Measurements from ENCODE around the gene DKC1.

DKC1 gene

DNA sequence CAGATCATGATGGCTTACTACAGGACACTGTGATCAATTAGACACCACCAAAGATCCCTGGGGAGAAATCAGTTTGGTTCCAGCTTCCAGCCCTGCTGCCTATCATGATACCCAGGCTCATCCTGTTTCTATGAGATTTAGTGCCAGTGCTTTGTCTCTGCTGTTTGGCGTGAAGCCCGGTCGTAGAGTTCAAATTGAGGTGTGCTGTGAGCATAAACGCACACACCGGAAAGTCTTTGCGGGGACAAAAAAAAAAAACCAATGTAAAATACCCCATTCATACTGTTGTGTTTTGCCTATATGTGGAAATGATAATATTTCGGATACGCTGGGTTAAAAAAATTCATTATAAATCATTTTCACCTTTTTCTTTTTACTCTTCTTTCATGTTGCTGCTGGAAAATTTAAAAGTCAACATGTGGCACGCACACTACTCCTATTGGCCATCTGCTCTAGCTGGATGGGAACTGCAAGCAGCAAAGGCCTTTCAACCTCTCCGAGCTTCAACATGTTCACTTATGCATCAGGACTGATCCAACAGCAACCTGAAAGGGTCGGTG is 607 bp upstream of the DKC1 start:
- TF ChIP-seq, protein P1, sequence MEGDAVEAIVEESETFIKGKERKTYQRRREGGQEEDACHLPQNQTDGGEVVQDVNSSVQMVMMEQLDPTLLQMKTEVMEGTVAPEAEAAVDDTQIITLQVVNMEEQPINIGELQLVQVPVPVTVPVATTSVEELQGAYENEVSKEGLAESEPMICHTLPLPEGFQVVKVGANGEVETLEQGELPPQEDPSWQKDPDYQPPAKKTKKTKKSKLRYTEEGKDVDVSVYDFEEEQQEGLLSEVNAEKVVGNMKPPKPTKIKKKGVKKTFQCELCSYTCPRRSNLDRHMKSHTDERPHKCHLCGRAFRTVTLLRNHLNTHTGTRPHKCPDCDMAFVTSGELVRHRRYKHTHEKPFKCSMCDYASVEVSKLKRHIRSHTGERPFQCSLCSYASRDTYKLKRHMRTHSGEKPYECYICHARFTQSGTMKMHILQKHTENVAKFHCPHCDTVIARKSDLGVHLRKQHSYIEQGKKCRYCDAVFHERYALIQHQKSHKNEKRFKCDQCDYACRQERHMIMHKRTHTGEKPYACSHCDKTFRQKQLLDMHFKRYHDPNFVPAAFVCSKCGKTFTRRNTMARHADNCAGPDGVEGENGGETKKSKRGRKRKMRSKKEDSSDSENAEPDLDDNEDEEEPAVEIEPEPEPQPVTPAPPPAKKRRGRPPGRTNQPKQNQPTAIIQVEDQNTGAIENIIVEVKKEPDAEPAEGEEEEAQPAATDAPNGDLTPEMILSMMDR (IDR thresholded peaks at IDR 0.05; ENCODE audit: insufficient read depth, low read depth, low read length, missing control alignments) = no peak
- H3K4me3 ChIP-seq (ENCODE audit: low read length) = peak overlapping the region; percentile 51
- DNase-seq (ENCODE audit: low read depth) = no peak

DNA sequence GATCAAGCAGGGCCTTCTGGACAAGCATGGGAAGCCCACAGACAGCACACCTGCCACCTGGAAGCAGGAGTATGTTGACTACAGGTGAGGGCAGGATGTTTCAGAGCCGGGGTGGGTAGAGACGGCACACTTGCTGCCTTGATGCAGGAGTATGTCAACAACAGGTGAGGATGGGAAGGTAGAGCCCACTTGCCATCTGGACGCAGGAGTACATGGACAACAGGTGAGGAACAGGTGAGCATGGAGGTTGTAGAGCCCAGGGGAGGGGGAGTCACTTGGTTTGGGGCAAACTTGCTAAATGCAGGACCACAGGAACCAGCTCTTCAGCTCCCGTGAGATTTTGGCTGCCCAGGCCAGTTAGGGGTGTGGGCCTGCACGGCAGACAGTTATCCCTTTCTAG is 12.0 kb downstream of the DKC1 start:
- no peak for DNase-seq (ENCODE audit: low read depth)
- TF ChIP-seq, protein P1 (IDR thresholded peaks at IDR 0.05; ENCODE audit: insufficient read depth, low read depth, low read length, missing control alignments) = no peak
- H3K4me3 ChIP-seq (ENCODE audit: low read length) = no peak overlapping the region

DNA sequence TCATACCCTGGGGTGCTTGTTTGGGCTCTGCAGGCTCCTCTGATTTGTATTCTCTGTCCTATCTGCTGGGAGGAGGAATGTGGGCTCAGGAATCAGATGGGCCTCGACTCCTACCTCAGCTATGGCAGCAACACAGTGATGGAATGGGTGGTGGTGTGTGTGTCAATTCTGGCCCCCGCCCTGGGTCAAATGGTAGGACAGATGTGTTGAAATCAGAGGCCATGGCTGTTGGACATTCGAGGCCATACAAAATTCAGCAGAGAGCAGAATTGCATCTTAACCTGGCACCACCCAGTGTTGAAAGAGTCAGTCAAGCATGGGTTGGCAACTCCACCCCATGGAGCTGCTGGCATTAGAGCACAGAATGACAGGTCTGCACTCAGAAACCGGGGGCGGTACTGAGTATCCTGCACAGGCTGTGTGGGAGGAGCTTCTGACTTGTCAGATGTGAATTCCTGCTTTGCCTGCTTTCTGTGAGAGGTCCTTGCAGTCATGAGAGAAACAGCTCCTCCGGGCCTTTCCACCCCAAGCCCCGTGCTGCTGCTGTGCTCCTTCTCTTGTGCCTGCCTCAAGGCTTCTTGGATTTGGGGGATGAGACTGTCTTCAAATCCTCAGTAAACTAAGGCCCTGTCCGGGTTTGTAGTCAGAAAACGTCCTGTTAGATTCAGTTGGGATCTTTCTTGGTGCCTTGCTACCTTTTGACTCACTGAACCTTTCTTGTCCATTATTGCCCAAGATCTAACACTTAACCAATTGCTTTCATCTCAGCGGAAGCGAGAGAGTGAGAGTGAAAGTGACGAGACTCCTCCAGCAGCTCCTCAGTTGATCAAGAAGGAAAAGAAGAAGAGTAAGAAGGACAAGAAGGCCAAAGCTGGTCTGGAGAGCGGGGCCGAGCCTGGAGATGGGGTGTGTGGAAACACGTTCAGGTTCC is 13.0 kb downstream of the DKC1 start:
- DNase-seq (ENCODE audit: low read depth) = peak; percentile 69
- TF ChIP-seq, protein P1 (IDR thresholded peaks at IDR 0.05; ENCODE audit: insufficient read depth, low read depth, low read length, missing control alignments) = no peak
- H3K4me3 ChIP-seq (ENCODE audit: low read length) = no peak overlapping the region

DNA sequence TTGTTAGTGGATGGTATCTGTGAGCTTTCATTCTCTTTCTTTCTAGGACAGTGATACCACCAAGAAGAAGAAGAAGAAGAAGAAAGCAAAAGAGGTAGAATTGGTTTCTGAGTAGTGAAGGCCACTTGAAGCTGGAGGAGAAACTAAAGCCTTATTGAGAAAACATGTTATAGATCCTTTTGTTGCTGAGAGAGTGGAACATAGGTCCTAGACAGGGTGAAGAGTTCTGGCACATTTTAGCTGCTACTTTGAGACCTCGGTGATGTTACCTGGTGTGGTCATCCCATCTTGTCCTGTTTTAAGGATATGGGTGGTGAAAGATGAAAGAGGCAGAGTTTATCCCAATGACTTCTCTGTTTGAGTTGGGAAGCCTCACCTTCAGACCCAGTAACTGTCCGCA is 14.1 kb downstream of the DKC1 start:
- no peak overlapping the region for H3K4me3 ChIP-seq (ENCODE audit: low read length)
- no peak for DNase-seq (ENCODE audit: low read depth)
- TF ChIP-seq, protein P1 (IDR thresholded peaks at IDR 0.05; ENCODE audit: insufficient read depth, low read depth, low read length, missing control alignments) = no peak

DNA sequence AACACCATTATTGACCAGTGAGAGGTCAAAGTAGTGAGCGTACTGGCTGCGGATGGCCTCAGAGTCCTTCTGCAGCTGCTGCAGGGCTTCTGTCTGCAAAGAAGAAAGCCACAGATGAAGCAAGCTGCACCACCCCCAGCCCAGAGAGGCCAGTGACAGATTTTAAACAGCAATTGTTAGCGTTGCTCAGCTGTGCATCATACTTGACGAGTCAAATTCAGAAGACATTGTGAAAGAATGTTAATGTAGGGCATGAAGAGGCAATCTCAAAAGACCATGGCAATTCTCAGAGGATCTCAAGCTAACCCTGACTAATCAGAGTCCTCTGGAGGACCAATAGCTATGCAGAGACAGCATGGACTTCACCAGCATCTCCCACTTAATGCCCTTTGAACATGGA is 16.6 kb downstream of the DKC1 start:
- peak; percentile 10 for DNase-seq (ENCODE audit: low read depth)
- TF ChIP-seq, protein P1 (IDR thresholded peaks at IDR 0.05; ENCODE audit: insufficient read depth, low read depth, low read length, missing control alignments) = no peak
- no peak overlapping the region for H3K4me3 ChIP-seq (ENCODE audit: low read length)

DNA sequence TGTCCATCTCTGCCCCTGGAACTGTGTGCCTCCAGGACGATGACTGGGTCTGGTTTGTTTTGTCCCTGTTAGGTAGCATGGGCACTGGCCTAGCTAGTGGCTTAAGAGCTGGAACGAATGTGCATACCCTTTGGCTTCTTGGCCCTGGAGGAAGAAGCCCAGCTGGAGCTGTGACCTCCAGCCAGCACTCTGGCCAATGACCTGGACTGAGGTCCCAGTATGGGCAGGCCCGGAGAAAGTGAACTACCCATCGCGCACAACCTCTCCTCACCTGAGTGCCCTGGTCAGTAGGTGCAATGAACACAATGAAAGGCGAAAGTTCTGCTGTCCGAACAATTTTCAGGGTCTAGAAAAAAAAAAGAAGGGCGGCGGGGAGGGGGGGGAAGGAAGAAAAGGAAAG is 18.3 kb downstream of the DKC1 start:
- DNase-seq (ENCODE audit: low read depth) = no peak
- H3K4me3 ChIP-seq (ENCODE audit: low read length) = no peak overlapping the region
- TF ChIP-seq, protein P1 (IDR thresholded peaks at IDR 0.05; ENCODE audit: insufficient read depth, low read depth, low read length, missing control alignments) = no peak
